GM19372 (cell line): ENCODE data around the gene PALD1.

Source experiments
- ATAC-seq: cut with Tn5 transposase; IDR thresholded peaks from one replicate; pipeline ENCODE4 v1.9.1; 2021; ENCODE audit warnings: mild to moderate bottlenecking, low read depth, moderate library complexity; ENCODE audit not compliant: unreplicated experiment

PALD1 gene

GRCh38 chr10:70585578-70586169 lies 107.1 kb downstream of the PALD1 start:
- ATAC-seq, result no peak

- no peak for ATAC-seq
These were observed 107.9 kb downstream of the PALD1 start for GRCh38 chr10:70586348-70586930.

- ATAC-seq, result peak; percentile 63
These were observed 108.6 kb downstream of the PALD1 start for GRCh38 chr10:70587045-70587658.

GRCh38 chr10:70588255-70588654 lies 109.7 kb downstream of the PALD1 start:
- ATAC-seq, result no peak

- ATAC-seq, result no peak
These were observed 110.4 kb downstream of the PALD1 start for GRCh38 chr10:70588859-70589570.

GRCh38 chr10:70589762-70590654 lies 111.4 kb downstream of the PALD1 start:
- ATAC-seq, result no peak

GRCh38 chr10:70590655-70591416 lies 112.3 kb downstream of the PALD1 start:
- no peak for ATAC-seq

GRCh38 chr10:70592186-70592735 lies 113.7 kb downstream of the PALD1 start:
- no peak for ATAC-seq

- ATAC-seq, result no peak
These were observed 114.4 kb downstream of the PALD1 start for GRCh38 chr10:70592746-70593512.

- no peak for ATAC-seq
These were observed 114.9 kb downstream of the PALD1 start for GRCh38 chr10:70593513-70593890.

- ATAC-seq, result no peak
These were observed 115.6 kb downstream of the PALD1 start for GRCh38 chr10:70594161-70594560.

- ATAC-seq, result no peak
These were observed 117.0 kb downstream of the PALD1 start for GRCh38 chr10:70595566-70596016.

- no peak for ATAC-seq
These were observed 117.7 kb downstream of the PALD1 start for GRCh38 chr10:70596110-70596798.

GRCh38 chr10:70596860-70597809 lies 118.6 kb downstream of the PALD1 start:
- ATAC-seq, result no peak

GRCh38 chr10:70597856-70598815 lies 119.6 kb downstream of the PALD1 start:
- no peak for ATAC-seq

- ATAC-seq, result no peak
These were observed 120.3 kb downstream of the PALD1 start for GRCh38 chr10:70598857-70599295.
